ENCODE results near the gene TES. TPM values are rescaled to one million over a fixed set of nuclear protein-coding genes. Genes with fewer than 3 reads are reported as not detected.

The TES gene
- total RNA-seq, 1 donor from 2014 or later: 63.4 TPM

DNA sequence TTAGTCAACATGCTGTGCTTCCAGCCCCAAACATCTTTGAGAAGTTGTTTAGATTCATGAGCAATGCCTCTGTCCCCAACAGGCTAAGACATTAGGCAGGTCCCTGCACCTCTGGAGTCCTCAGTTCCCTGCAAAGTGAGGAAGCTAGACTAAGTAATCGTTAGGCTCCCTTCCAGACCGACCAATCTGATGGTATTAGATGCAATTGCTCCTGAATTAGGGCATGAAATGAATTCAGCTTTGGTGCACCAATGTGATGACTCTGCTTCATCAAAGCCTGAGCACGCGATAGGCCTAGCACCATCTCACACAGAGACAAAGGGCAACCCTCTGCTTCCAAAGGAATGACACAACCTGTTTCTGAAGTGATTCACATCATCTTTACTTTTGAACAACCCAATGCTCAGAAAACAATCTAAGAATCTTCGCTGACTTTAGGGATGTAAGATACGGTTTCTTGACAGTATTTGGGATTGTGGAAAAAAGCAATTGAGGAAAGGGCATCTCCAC lies 723 bp upstream of the TES start:
- TF ChIP-seq, protein P1, sequence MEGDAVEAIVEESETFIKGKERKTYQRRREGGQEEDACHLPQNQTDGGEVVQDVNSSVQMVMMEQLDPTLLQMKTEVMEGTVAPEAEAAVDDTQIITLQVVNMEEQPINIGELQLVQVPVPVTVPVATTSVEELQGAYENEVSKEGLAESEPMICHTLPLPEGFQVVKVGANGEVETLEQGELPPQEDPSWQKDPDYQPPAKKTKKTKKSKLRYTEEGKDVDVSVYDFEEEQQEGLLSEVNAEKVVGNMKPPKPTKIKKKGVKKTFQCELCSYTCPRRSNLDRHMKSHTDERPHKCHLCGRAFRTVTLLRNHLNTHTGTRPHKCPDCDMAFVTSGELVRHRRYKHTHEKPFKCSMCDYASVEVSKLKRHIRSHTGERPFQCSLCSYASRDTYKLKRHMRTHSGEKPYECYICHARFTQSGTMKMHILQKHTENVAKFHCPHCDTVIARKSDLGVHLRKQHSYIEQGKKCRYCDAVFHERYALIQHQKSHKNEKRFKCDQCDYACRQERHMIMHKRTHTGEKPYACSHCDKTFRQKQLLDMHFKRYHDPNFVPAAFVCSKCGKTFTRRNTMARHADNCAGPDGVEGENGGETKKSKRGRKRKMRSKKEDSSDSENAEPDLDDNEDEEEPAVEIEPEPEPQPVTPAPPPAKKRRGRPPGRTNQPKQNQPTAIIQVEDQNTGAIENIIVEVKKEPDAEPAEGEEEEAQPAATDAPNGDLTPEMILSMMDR (IDR thresholded peaks at IDR 0.05; ENCODE audit: unreplicated experiment): no peak
- Mint-ChIP-seq H3K9me3 (ENCODE audit: unreplicated experiment) (no peaks in the 10 kb centered on the region), H3K4me3 (ENCODE audit: unreplicated experiment) (peak overlapping the region; percentile 59), H3K27me3 (ENCODE audit: unreplicated experiment) (peaks cover 3% of the 10 kb centered on the region), H3K4me1 (ENCODE audit: unreplicated experiment) (peaks cover 18% of the 10 kb centered on the region), H3K36me3 (ENCODE audit: low read depth, unreplicated experiment) (peaks cover 4% of the 10 kb centered on the region), H3K27ac (ENCODE audit: unreplicated experiment) (no peak overlapping the region)
- DNase-seq (ENCODE audit: low spot score): no peak

GRCh38 chr7:116211006-116211912 lies 920 bp downstream of the TES start:
- TF ChIP-seq, protein P1 (IDR thresholded peaks at IDR 0.05; ENCODE audit: unreplicated experiment): no peak
- peak; percentile 33 for DNase-seq (ENCODE audit: low spot score)
- Mint-ChIP-seq H3K4me1 (ENCODE audit: unreplicated experiment) (peaks cover 23% of the 10 kb centered on the region), H3K4me3 (ENCODE audit: unreplicated experiment) (peak overlapping the region; percentile 97), H3K36me3 (ENCODE audit: low read depth, unreplicated experiment) (peaks cover 7% of the 10 kb centered on the region), H3K27ac (ENCODE audit: unreplicated experiment) (peak overlapping the region; percentile 95), H3K27me3 (ENCODE audit: unreplicated experiment) (peaks cover 3% of the 10 kb centered on the region), H3K9me3 (ENCODE audit: unreplicated experiment) (no peaks in the 10 kb centered on the region)

- H3K4me3 Mint-ChIP-seq (ENCODE audit: unreplicated experiment): peak overlapping the region; percentile 84
- no peaks in the 10 kb centered on the region for H3K9me3 Mint-ChIP-seq (ENCODE audit: unreplicated experiment)
- TF ChIP-seq, protein P1 (IDR thresholded peaks at IDR 0.05; ENCODE audit: unreplicated experiment): no peak
- H3K4me1 Mint-ChIP-seq (ENCODE audit: unreplicated experiment): peaks cover 25% of the 10 kb centered on the region
- peak overlapping the region; percentile 10 for H3K27ac Mint-ChIP-seq (ENCODE audit: unreplicated experiment)
- H3K36me3 Mint-ChIP-seq (ENCODE audit: low read depth, unreplicated experiment): peaks cover 7% of the 10 kb centered on the region
- no peak for DNase-seq (ENCODE audit: low spot score)
- peaks cover 3% of the 10 kb centered on the region for H3K27me3 Mint-ChIP-seq (ENCODE audit: unreplicated experiment)
Measured at GRCh38 chr7:116211913-116212596, 1.7 kb downstream of the TES start.

- TF ChIP-seq, protein P1 (IDR thresholded peaks at IDR 0.05; ENCODE audit: unreplicated experiment): no peak
- no peak overlapping the region for H3K27ac Mint-ChIP-seq (ENCODE audit: unreplicated experiment)
- H3K4me1 Mint-ChIP-seq (ENCODE audit: unreplicated experiment): peaks cover 26% of the 10 kb centered on the region
- no peaks in the 10 kb centered on the region for H3K9me3 Mint-ChIP-seq (ENCODE audit: unreplicated experiment)
- no peak for DNase-seq (ENCODE audit: low spot score)
- H3K4me3 Mint-ChIP-seq (ENCODE audit: unreplicated experiment): peak overlapping the region; percentile 28
- peaks cover 7% of the 10 kb centered on the region for H3K36me3 Mint-ChIP-seq (ENCODE audit: low read depth, unreplicated experiment)
- peaks cover 2% of the 10 kb centered on the region for H3K27me3 Mint-ChIP-seq (ENCODE audit: unreplicated experiment)
Measured at GRCh38 chr7:116212869-116213268, 2.5 kb downstream of the TES start.

Measured in endothelial cell (in vitro differentiated cells).